ENCODE measurements around the gene OPTN.
"Not testable (repeated sequence)": the region's sequence is repeated elsewhere in the genome, so short reads cannot be mapped to it uniquely, and the experiment has no call there.

The OPTN gene

GRCh38 chr10:13136651-13137050 is 36.7 kb downstream of the OPTN start:
- DNase-seq: no peak

GRCh38 chr10:13139150-13139549 is 39.2 kb downstream of the OPTN start:
- DNase-seq: no peak

GRCh38 chr10:13139676-13140075 is 39.7 kb downstream of the OPTN start:
- DNase-seq: no peak

- DNase-seq: no peak
Observed at GRCh38 chr10:13140627-13141190, 40.7 kb downstream of the OPTN start.

- DNase-seq: no peak
Observed at GRCh38 chr10:13143766-13144165, 43.8 kb downstream of the OPTN start.

GRCh38 chr10:13144814-13145213 is 44.9 kb downstream of the OPTN start:
- DNase-seq: no peak

GRCh38 chr10:13146379-13146778 is 46.4 kb downstream of the OPTN start:
- no peak for DNase-seq

- DNase-seq: no peak
Observed at GRCh38 chr10:13147161-13147560, 47.2 kb downstream of the OPTN start.

GRCh38 chr10:13152296-13152695 is 52.3 kb downstream of the OPTN start:
- DNase-seq: no peak

- not testable (repeated sequence) for DNase-seq
Observed at GRCh38 chr10:13155860-13156259, 55.9 kb downstream of the OPTN start.

GRCh38 chr10:13158401-13158800 is 58.4 kb downstream of the OPTN start:
- peak; percentile 7 to 36 for DNase-seq

GRCh38 chr10:13160934-13161856 is 61.2 kb downstream of the OPTN start, which contains the start of gene MCM10:
Gene MCM10 (plus strand): TSS chr10:13161558. CDS start chr10:13164203, 2,645 bp downstream.
- DNase-seq: peak; percentile 83 to 91

- no peak for DNase-seq
Observed at GRCh38 chr10:13161857-13162271, 61.9 kb downstream of the OPTN start.

GRCh38 chr10:13163859-13164258 is 63.9 kb downstream of the OPTN start:
- DNase-seq: no peak

GRCh38 chr10:13165177-13165576 is 65.2 kb downstream of the OPTN start:
- no peak for DNase-seq

- no peak for DNase-seq
Observed at GRCh38 chr10:13167568-13167967, 67.6 kb downstream of the OPTN start.

- peak; percentile 9 to 44 for DNase-seq
Observed at GRCh38 chr10:13168781-13169180, 68.8 kb downstream of the OPTN start.

GRCh38 chr10:13173616-13174015 is 73.7 kb downstream of the OPTN start:
- no peak for DNase-seq

GRCh38 chr10:13180788-13181187 is 80.8 kb downstream of the OPTN start:
- DNase-seq: no peak

GRCh38 chr10:13182424-13182823 is 82.5 kb downstream of the OPTN start:
- no peak for DNase-seq

- DNase-seq: no peak
Observed at GRCh38 chr10:13183625-13184024, 83.7 kb downstream of the OPTN start.

- DNase-seq: no peak
Observed at GRCh38 chr10:13184276-13184675, 84.3 kb downstream of the OPTN start.

GRCh38 chr10:13184730-13185514 is 85.0 kb downstream of the OPTN start:
- no peak for DNase-seq

Measured in NCI-H187 (cell line).